Activated naive CD4-positive, alpha-beta T cell treated with anti-CD3 and anti-CD28 coated beads, Interleukin-2, amount 10 ng/mL, durations not matched to agents 5 hours and 36 hours (primary cell): Measurements from ENCODE around the gene ICA1. TPM values are rescaled to one million over a fixed set of nuclear protein-coding genes. Genes with fewer than 3 reads are reported as not detected.

Experiments used
- total RNA-seq, 2 experiments: library from RNA; stranded (reverse); gene quantifications; one replicate each; pipeline ENCODE4 v1.2.3, GENCODE V29; 2021

Gene ICA1
- total RNA-seq = 1 to 10 TPM in 1 of 2 experiments, under 1 TPM in 1; 0.93 to 2.6 TPM

GRCh38 chr7:8261711-8262695 is at the start of gene ICA1:
Gene ICA1, minus strand, starts transcription at chr7:8262167. Its CDS starts 26,241 bp downstream, at chr7:8235926.

Other genes with a start within 250 kb of the ICA1 start
- not detected for gene NXPH1, start 171.4 kb upstream of the ICA1 start, total RNA-seq